Thoracic aorta (tissue), 2 donors: Measurements from ENCODE around the gene REEP6. TPM values are rescaled to one million over a fixed set of nuclear protein-coding genes. Genes with fewer than 3 reads are reported as not detected.

Experiments used
- ATAC-seq: fragments of 150-250 bp; one replicate; pipeline ENCODE4 v1.8.0; 2017; ENCODE audit warnings: low read depth; ENCODE audit not compliant: insufficient number of reproducible peaks, low FRiP score
- DNase-seq: peaks from one replicate; pipeline ENCODE4 v3.0.0-alpha.2; 2020; ENCODE audit warnings: low spot score
- H3K27ac ChIP-seq, 2 donors: fragments of 200-600 bp; sonication (generic); 1 replicate in 1 of 2; 2 replicates in 1 of 2; pipeline ENCODE4 v1.5.1; 2016; ENCODE audit warnings: mild to moderate bottlenecking in 2 of 2, moderate library complexity in 2 of 2
- H3K27me3 ChIP-seq: fragments of 200-600 bp; sonication (generic); replicated peaks from 2 replicates; pipeline ENCODE4 v1.6.0; 2016; ENCODE audit warnings: mild to moderate bottlenecking; ENCODE audit not compliant: insufficient read depth
- H3K36me3 ChIP-seq: fragments of 200-600 bp; sonication (generic); one replicate; pipeline ENCODE4 v1.5.1; 2016
- H3K4me1 ChIP-seq, 2 donors: fragments of 200-600 bp; sonication (generic); 1 replicate in 1 of 2; 2 replicates in 1 of 2; pipeline versions ENCODE4 v1.5.1 to v1.6.0; 2016; ENCODE audit warnings: low read depth in 2 of 2, mild to moderate bottlenecking in 1 of 2; ENCODE audit not compliant: control insufficient read depth in 1 of 2
- H3K4me3 ChIP-seq: fragments of 200-600 bp; sonication (generic); 2 replicates; pipeline ENCODE4 v1.5.1; 2016; ENCODE audit warnings: mild to moderate bottlenecking
- H3K9me3 ChIP-seq: fragments of 200-600 bp; sonication (generic); 2 replicates; pipeline ENCODE4 v1.5.1; 2016
- CTCF ChIP-seq: fragments of 200-600 bp; sonication (generic); IDR thresholded peaks from one replicate; pipeline ENCODE4 v1.5.1; 2019; ENCODE audit warnings: antibody characterized with exemption
- total RNA-seq, 2 donors: library from RNA; depleted of rRNA; stranded (reverse); fragments of >200 nt; gene quantifications; one replicate each; pipeline versions ENCODE4 v1.1.0 to v1.2.3, GENCODE V29; 2016

REEP6 gene
- total RNA-seq, 2 donors from 2014 or later: 0.35 to 1.6 TPM

GRCh38 chr19:1471515-1472160 lies 19.3 kb upstream of the REEP6 start:
- no peak for TF ChIP-seq CTCF
- Histone ChIP-seq H3K4me1 (peaks cover 44 to 49% of the 10 kb centered on the region in 2 donors), H3K36me3 (peaks cover 6% of the 10 kb centered on the region), H3K27me3 (peaks cover 33% of the 10 kb centered on the region), H3K9me3 (no peaks in the 10 kb centered on the region), H3K4me3 (no peak overlapping the region), H3K27ac (no peak overlapping the region)
- no peak for DNase-seq
- no peak for ATAC-seq

- DNase-seq (no peak), ATAC-seq (no peak)
- H3K27ac ChIP-seq: no peak overlapping the region
- H3K4me3 ChIP-seq: no peak overlapping the region
- peaks cover 37 to 41% of the 10 kb centered on the region in 2 donors for H3K4me1 ChIP-seq
- peaks cover 6% of the 10 kb centered on the region for H3K36me3 ChIP-seq
- H3K27me3 ChIP-seq: peaks cover 26% of the 10 kb centered on the region
- no peaks in the 10 kb centered on the region for H3K9me3 ChIP-seq
- TF ChIP-seq CTCF: no peak
These were observed 18.5 kb upstream of the REEP6 start for GRCh38 chr19:1472231-1473084.

- Histone ChIP-seq H3K36me3 (peaks cover 6% of the 10 kb centered on the region), H3K27ac (no peak overlapping the region), H3K4me1 (peaks cover 33 to 38% of the 10 kb centered on the region in 2 donors), H3K27me3 (peaks cover 20% of the 10 kb centered on the region), H3K9me3 (no peaks in the 10 kb centered on the region), H3K4me3 (no peak overlapping the region)
- no peak for TF ChIP-seq CTCF
- no peak for ATAC-seq
- no peak for DNase-seq
These were observed 17.7 kb upstream of the REEP6 start for GRCh38 chr19:1473085-1473851.

GRCh38 chr19:1474011-1474764 lies 16.8 kb upstream of the REEP6 start:
- no peak overlapping the region for H3K27ac ChIP-seq
- H3K4me1 ChIP-seq: peaks cover 28 to 36% of the 10 kb centered on the region in 2 donors

More at GRCh38 chr19:1474011-1474764, 16.8 kb upstream of the REEP6 start:
- no peak for ATAC-seq
- Histone ChIP-seq H3K27me3 (peaks cover 15% of the 10 kb centered on the region), H3K9me3 (no peaks in the 10 kb centered on the region), H3K36me3 (peaks cover 6% of the 10 kb centered on the region), H3K4me3 (no peak overlapping the region)
- DNase-seq: no peak
- TF ChIP-seq CTCF: no peak
